GM23338 (cell line): ENCODE measurements around the gene GFPT2.

Experiments
- CREB1 ChIP-seq: fragments of 250-450 bp; sonication (Bioruptor Pico); IDR thresholded peaks from 2 replicates; pipeline ENCODE4 v1.5.0; 2020; ENCODE audit warnings: low read depth, mild to moderate bottlenecking, moderate library complexity
- CTCF ChIP-seq, 2 experiments: fragments of 200-600 bp in 1 of 2; sonication (generic) in 1 of 2; conservative IDR thresholded peaks; 2 replicates each; pipeline versions ENCODE4 v1.5.1 to v1.6.1; 2016 to 2017; ENCODE audit warnings: antibody characterized with exemption in 2 of 2, low read depth in 2 of 2, mild to moderate bottlenecking in 2 of 2, moderate library complexity in 1 of 2
- ETS1 ChIP-seq: IDR thresholded peaks from 2 replicates; pipeline ENCODE4 v1.6.1; 2016; ENCODE audit warnings: antibody characterized with exemption
- EZH2 ChIP-seq: fragments of 200-600 bp; sonication (generic); IDR thresholded peaks from one replicate; pipeline ENCODE4 v1.8.0; 2017; ENCODE audit warnings: antibody characterized with exemption, mild to moderate bottlenecking, low read depth; ENCODE audit not compliant: unreplicated experiment
- JUNB ChIP-seq: IDR thresholded peaks from one replicate; pipeline ENCODE4 v1.6.1; 2016; ENCODE audit warnings: antibody characterized with exemption; ENCODE audit not compliant: unreplicated experiment
- POLR2AphosphoS5 ChIP-seq: IDR thresholded peaks from 2 replicates; pipeline ENCODE4 v1.6.1; 2016; ENCODE audit warnings: antibody characterized with exemption, low read depth
- TF ChIP-seq, protein P1 (sequence below): IDR thresholded peaks from one replicate; pipeline ENCODE4 v1.6.1; 2018; ENCODE audit warnings: antibody characterized with exemption; ENCODE audit not compliant: unreplicated experiment

- TF ChIP-seq CTCF (conservative IDR thresholded peaks at IDR 0.05; ENCODE audit: low read depth in 2 of 2) (no peak), ETS1 (no peak), EZH2 (no peak), JUNB (no peak), CREB1 (CRISPR knock-in tag) (no peak), POLR2AphosphoS5 (no peak)
- TF ChIP-seq, protein P1, sequence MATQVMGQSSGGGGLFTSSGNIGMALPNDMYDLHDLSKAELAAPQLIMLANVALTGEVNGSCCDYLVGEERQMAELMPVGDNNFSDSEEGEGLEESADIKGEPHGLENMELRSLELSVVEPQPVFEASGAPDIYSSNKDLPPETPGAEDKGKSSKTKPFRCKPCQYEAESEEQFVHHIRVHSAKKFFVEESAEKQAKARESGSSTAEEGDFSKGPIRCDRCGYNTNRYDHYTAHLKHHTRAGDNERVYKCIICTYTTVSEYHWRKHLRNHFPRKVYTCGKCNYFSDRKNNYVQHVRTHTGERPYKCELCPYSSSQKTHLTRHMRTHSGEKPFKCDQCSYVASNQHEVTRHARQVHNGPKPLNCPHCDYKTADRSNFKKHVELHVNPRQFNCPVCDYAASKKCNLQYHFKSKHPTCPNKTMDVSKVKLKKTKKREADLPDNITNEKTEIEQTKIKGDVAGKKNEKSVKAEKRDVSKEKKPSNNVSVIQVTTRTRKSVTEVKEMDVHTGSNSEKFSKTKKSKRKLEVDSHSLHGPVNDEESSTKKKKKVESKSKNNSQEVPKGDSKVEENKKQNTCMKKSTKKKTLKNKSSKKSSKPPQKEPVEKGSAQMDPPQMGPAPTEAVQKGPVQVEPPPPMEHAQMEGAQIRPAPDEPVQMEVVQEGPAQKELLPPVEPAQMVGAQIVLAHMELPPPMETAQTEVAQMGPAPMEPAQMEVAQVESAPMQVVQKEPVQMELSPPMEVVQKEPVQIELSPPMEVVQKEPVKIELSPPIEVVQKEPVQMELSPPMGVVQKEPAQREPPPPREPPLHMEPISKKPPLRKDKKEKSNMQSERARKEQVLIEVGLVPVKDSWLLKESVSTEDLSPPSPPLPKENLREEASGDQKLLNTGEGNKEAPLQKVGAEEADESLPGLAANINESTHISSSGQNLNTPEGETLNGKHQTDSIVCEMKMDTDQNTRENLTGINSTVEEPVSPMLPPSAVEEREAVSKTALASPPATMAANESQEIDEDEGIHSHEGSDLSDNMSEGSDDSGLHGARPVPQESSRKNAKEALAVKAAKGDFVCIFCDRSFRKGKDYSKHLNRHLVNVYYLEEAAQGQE: no peak
Measured at GRCh38 chr5:180380856-180381255, 27.7 kb upstream of the GFPT2 start.
